ENCODE data around the gene KCTD2.
"Not testable (repeated sequence)": the region's sequence is repeated elsewhere in the genome, so short reads cannot be mapped to it uniquely, and the experiment has no call there.

The KCTD2 gene

DNA sequence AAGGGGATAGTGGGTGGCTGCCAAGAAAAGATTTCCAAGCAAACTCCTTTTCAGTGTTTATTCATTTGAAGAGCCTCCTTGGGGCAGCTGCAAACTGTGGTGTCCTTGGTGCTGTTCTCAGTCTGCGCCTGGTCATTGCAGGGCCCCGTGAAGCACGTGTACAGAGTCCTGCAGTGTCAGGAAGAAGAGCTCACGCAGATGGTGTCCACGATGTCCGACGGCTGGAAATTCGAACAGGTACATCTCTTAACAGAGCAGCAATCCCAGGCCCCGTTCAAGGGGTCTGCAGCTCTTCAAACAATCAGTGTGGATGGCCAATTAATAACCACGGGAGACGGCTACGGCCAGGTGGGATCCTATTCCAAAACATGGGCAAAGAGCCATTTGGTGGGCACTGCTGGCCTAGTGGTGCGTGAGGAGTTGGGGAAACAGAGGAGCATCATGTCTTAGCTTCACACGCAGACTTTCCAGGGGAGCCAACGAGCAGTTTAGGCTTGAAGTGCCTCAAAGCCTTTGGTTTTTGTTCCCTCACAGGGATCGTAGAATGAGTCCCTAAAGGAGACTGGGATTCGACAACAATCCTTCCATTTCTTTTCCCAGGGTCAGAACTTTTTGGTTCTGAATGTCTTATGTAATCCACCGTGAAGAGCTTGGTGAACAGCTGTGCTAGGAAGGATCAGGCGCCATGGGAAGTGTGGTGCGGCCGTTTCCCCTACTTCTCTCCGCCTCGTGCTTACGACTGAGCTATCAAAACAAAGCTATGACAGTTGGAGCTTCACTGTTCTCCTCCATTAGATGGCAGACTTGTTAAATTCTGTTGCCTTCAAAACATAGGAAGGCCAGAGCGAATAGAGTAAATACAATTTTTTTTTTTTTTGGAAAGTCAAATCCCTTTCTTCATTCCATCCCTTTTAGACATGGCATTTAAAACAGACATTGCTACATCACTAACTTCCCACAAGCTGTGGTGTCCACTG is 12.6 kb downstream of the KCTD2 start:
- DNase-seq: no peak

DNA sequence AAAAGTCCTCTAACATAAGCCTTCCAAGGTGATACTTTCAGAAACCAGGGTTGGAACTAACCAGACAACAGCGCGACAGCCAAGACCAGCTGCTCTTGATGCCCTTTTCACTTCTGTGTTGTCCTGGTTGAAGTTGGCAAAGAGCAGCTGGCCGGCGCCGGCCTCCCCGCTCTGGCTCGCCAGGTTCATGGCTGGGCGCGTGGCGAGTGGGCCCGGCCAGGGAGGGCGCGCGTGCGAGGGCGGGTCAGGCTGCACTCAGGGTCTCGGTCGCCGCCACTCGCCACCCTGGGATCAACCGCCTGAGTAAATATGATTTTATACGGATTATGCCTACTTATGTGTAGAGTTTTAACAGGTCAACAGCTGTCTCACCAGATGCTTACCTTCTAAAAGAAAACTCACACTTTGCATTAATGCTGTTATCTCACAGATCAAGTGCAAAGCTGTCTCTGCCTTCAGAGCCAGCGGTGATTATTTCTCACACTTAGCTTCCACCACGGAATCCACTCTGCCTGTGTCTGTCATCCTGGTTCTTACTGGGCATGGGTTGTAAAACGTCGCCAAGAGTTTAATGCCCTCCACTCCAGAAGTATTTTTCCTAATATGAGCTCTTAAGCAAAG is 13.5 kb downstream of the KCTD2 start:
- DNase-seq: no peak

DNA sequence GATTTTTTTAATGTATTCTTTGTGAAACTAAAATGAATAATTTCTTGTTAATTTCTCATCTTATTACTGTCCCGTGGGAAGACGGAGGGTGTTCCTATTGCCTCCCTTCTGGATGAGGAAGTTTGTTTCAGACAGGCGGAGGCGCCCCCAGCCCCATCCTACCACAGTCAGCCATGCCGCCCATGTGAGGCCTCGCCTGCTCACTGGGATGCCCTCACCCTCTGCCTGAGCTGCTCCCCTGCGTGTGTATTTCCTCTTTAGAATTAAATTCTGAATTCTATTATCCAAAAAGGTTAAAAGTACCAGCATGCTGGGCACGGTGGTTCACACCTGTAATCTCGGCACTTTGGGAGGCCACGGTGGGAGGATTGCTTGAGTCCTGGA is 14.0 kb downstream of the KCTD2 start:
- no peak for DNase-seq

DNA sequence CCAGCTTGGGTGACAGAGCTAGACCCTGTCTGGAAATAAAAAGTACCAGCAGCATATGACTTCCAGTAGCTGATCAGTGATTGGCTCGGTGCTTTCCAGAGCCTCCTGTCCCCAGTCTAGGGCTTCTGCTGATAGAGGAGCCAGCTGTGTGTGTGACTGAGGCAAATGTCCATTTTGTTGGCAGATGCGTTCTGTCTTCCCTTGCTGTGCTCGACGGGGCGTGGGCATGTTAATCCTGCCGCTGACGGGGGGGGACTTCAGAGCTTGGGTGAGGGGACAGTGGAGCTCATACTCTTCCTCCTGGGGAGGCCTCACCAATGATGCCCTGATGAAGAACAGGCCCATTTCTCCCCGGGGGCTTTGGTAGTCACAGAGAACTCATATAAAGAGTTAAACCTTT is 14.6 kb downstream of the KCTD2 start:
- DNase-seq: no peak

DNA sequence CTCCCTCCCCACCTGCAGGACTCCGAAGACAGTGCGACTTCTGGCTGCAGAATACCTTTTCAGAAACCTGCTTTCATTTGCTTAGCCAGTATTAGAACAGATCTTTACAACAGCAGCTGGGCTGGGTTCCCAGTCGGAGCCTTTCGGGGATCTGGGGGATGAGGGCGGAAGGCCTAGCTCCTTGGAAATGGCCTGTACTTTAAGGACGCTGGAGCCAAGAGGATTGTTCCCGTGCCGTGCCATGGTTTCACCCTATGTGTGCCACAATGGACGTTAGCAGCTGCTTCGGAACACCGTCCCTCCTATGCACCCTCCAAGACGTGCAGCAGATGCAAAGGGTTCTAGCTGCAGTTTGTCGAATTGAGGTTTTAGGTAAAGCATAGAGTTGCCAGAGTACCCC is 16.2 kb downstream of the KCTD2 start:
- DNase-seq: no peak

DNA sequence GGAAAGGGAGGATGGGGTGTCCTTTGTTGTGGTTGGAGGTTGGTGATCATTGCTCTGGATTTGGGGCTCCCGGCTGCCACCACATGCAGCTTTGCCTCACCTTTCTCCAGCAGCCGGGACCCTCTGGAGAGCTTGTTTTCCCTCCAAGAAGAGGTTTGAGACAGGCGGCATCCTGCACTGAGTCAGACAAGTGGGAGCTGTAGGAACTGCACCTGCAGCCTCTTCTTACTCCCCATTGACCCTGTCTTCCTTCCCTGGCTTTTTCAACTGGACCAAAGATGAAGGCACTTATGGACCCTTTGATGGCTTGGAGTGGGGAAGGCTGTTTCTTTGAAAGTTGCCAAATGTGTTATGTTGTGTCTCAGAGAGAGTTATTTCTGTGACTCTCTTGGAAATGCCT is 16.6 kb downstream of the KCTD2 start:
- DNase-seq: no peak

DNA sequence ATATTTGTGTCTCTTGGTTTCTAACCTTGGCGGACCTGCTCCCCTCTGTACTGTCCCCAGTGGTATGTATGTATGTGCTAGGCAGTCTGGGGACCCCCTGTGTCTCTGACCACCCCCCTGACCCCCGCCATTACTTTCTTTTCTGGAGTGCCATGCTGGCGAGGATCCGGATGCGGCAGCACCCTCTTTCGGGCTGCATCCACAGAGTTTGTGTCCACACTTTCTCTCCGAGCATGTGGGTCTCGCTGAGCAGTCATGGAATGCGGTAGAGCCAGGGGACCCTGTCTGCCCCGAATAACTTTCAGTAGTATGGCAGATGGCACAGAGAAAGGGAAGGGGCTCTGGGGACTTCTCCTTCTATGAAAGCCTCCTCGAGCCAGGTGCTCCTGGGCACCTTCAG is 17.0 kb downstream of the KCTD2 start:
- no peak for DNase-seq

DNA sequence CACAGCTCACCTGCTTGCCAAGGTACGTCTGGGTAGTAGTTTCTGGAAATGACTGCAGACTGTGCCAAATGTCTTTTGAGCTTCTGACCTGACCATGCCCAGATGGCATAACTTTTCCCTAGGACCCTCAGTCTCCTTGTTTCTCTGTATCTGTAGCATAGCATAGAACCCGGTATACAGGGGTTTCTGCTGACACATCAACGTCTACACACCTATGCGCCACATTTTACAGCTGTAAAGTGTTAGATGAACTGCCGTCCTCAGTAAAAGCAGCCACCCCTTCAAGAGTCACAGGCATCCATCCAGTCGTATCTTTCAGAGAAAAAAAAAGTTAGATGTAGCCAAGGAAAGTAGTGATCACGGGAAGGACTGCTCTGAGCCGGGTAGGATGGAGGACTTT is 17.4 kb downstream of the KCTD2 start:
- no peak for DNase-seq

DNA sequence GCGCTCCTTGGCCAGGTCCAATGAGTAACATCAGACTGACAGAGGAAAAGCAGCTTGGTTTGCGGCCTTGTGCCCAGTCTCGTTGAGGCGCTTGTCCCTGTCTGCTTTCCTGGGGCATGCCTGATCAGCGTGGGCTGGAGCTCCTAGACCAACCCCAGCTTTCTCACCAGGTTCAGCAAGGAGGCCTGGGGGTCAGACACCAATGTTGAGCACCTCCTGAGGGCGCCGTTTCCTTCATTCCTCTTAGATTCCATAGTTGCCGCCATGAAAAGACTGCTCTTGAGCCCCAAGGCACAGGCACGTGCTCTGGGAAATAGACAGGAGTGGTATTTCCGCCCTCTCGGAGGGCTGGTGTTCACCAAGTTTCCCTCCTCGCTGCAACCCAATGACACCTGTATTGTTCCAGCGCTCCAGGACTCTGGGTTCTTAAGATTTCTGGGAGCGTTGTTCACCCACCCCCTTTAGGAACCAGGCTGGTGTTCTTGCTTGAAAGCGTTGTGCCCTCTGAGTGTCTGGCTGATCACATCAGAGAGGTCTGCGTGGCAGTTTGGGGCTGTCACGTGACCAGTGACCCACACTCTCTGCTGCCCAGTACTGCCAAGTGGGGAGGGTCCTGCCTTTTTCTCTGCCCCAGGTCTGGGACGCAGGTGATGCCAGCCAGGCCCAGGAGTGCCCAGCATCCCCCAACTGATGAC is 18.0 kb downstream of the KCTD2 start:
- DNase-seq: no peak

DNA sequence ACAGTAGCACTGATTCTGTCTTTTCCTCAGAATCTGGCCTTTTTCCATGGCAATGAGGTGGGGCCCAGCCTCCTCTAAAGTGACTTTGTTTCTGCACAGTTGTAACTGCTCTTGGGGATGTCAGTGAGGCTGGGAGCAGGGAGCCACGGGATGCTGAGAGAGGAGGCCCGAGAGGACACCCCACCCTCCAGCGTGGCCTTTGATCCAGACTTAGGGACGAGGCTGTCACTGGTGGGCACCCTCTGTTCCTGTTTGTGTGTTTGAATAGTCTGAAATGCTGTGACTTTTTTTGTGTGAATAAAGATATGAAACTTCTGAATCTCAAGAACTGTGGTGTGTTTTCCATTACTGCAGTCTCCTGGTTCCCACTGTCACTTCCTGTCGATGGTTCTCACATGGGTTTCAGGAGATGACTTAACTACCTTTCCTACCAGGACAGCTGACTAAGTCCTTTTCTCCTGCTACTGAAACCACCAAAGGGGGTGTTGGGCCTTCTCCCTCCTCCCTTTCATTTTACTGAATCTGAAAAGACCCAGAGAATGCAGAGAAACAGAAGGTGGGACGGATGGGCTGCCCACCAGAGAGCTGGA is 18.6 kb downstream of the KCTD2 start:
- no peak for DNase-seq

DNA sequence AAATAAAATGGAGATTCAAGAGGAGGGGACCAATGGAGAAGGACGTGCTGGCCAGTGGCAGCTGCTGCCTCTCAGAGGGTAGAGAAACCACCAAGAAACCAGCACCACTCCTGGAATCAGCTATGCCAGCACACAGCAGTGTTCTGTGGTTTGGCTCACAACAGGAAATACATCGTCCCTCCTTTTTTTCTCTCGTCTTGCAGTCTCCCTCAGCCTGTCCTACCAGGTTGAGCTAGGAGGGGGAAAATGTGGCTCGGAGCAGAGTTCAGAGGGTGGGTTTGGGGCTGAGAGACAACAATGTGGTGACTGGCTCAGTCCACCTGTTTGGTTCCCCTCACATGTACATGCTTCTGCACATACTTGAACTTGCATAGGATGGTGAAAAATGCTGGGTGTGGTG is 20.8 kb downstream of the KCTD2 start:
- no peak for DNase-seq

DNA sequence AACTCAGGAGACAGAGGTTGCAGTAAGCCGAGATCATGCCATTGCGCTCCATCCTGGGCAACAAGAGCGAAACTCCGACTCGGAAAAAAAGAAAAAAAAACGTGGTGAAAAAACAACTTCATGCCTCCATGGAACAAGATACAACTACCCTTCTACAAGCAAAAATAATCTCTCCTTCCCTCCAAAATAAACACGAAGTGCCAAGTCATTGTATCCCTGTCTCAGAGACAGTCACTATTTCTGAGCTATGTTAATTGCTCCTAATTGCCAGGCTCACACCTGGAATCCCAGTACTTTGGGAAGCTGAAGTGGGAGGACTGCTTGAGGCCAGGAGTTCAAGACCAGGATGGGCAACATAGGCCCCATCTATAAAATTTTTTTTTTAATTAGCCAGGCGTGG is 21.7 kb downstream of the KCTD2 start:
- no peak for DNase-seq

DNA sequence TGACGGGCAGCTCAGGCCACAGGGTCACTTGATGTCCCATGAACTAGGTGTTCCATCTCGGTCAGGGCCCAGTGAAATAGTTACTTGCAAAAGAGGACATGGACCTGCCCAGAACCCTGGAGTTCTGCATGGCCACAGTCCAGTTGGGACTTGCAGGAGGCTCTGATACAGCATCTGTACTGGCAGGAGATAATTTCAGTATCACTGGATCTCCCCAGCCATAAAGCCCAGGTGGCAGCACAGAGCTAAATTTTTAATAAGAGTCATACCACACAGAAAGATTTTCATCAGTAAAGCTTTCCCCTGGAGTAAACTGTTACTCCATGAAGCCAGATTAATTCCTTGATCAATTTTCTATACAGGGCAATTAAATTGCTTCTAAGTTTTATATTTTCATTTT is 22.8 kb downstream of the KCTD2 start:
- no peak for DNase-seq

DNA sequence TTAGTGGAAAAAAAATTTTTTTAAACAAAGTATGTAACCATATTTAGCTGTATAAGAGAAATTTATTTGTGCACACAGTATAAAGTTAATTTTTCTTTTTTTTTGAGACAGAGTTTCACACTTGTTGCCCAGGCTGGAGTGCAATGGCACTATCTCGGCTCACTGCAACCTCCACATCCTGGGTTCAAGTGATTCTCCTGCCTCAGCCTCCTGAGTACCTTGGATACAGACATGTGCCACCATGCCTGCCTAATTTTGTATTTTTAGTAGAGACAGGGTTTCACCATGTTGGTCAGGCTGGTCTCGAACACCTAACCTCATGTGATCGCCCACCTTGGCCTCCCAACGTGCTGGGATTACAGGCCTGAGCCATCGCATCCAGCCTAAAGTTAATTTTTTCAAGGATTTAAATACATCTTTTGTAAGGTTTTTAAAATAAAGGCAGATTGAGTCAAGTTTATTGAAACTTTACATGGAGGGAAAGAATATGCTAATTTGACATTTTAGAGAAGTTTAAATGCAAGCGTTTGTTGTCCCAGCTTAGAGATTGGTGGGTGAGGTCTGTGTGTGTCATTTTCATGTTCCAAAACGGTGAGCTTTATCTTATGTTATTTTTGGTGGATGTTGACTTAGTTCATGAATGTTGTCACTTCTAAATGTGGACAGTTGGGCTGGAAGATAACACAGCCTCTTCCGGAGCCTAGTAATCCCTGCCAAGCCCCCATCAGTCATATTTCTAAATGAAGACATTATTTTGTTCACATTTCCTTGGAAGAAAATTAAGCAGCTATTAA is 24.6 kb downstream of the KCTD2 start:
- DNase-seq: not testable (repeated sequence)

DNA sequence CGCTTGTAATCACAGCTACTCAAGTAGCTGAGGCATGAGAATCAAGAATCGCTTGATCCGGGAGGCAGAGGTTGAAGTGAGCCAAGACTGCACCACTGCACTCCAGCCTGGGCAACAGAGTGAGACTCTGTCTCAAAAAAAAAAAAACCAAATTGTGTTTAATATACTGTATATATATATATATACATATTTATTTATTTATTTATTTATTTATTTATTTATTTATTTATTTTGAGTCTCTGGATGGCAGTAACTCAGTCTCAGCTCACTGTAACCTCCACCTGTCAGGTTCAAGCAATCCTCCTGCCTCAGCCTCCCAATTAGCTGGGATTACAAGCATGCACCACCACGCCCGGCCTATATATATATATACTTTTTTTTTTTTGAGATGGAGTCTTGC is 25.9 kb downstream of the KCTD2 start:
- DNase-seq: not testable (repeated sequence)

DNA sequence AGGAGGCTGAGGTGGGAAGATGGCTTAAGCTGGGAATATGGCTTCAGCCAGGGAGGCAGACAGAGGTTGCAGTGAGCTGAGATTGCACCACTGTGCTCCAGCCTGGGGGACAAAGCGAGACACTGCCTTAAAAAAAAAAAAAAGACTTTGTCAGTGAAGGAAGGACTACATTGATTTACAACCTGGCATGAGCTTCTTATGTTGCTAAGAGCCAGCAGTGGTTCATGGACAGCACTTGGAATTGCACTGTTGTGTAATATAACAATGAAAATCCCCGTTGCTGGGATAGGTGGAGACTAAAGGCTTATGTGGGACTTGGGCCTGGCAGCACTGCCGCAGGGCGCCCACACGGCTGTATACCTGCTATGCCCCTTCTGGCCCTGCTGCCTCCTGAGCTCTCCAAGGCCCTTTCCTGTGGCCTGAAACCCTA is 26.6 kb downstream of the KCTD2 start:
- no peak for DNase-seq

DNA sequence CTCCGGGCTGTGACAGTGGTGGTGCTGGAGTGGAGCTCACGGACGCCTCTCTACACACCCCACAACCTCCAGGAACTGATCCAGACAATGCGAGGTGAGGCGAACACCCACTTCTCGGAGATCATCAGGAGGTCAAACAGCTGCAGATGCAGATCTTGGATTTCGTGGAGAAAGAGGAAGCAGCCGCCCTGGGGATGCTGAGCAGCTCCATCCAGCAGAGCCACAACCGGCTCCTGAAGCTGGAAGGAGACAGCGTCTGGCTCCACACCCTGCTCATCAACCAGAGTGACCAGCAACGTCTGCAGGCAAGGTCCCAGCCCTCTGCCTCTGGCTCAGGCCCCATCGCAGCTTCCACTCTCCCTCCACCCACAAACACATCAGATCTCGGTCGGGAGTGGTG is 27.5 kb downstream of the KCTD2 start:
- no peak for DNase-seq

DNA sequence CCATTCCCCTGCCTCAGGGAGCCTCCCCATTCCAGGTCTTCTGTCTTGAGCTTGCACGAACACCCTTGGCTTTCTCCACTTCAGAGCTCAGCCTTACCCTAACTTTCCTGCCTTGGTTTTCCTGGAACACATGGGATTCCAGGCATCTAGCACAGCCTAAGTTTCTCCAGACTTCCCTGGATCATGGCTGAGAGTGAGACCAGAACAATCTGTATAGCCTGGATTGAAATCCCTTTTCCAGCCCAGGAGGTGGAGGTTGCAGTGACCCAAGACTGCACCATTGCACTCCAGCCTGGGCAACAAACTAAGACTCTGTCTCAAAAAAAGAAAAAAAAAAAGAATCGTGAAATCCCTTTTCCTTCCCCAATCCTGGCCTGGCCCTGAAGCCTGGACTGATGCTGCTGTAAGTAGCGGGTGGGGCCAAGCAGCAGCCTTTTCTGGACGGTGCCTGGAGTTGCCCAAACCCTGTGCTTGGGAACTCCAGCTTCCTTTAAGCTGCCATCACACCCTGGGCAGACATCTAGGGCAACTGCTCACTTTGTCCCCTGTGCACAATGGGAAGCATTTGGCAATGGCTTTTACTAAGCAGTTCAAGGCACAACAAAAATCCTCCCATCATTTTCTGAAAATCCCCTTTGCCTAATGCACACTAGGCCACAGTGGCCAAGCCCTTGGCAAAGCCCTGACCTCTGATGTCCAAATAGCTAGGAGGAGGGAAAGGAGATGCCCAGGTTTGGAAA is 28.7 kb downstream of the KCTD2 start:
- DNase-seq: no peak

DNA sequence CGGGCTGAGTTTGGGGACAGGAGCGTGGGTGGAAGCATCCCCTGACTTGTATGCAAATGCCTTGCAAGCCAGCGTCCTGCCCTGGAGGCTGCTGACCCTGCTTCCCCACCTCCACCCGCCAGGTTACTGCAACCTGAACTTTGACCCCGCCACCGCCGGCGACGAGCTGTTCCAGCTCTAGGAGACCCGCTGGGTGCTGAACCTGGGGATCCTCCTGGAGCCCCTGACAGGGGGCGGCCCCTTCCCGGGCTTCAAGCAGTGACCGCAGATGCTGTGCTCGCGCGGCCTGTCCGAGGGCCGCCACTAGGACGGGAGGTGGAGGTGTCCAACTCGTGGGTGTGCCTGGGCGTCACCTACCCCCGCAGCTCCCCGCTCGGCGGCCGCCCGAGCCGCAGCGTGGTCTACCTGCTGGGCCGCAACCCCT is 30.1 kb downstream of the KCTD2 start:
- no peak for DNase-seq

DNA sequence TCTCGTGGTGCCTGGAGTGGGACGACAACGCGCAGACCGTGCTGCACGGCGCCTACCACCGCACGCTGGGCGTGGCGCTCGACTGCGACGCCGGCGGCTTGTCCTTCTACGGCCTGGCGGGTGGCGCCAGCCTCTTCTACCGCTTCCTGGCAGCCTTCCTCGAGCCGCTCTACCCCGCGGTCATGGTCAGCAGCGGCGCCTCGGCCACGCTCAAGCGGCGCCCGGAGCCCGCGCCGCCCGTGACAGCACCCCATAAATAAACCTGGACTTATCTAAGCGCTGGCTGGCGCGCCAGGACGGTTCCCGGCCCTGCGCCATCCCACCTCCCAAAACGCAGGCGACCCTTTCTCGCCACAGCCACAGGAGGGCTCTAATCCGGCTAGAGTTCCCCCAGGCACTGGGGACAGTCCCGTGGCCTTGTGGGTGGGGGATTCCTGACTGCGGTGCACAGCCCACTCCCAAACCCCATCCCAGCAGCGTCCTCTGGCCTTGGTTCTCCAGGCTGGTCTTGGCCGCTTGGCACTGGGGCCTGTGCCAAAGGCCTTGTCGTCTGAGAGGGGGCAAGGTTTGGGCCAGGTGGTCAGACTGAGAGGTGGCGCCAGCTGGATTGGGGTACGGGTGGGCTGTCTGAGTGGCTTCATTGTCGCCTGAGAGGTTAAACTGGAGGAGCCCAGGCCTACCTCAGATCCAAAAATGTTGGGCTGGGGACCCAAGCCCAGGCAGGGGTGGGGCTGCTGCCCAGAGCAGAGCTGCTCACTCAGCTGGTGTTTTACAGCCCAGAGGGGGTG is 30.7 kb downstream of the KCTD2 start:
- DNase-seq: no peak
